Neural cell (in vitro differentiated cells): ENCODE results near the gene GALNT15.

Experiments
- EP300 ChIP-seq: fragments of 450-650 bp; conservative IDR thresholded peaks from 2 replicates; pipeline ENCODE4 v1.6.1; 2014; ENCODE audit warnings: antibody characterized with exemption, mild to moderate bottlenecking, moderate library complexity; ENCODE audit not compliant: poor library complexity, severe bottlenecking
- POLR2AphosphoS5 ChIP-seq: IDR thresholded peaks from 2 replicates; pipeline ENCODE4 v1.6.1; 2012
- TF ChIP-seq, protein P1 (sequence below): fragments of 450-650 bp; IDR thresholded peaks from 2 replicates; pipeline ENCODE4 v1.5.1; 2014; ENCODE audit warnings: antibody characterized with exemption, mild to moderate bottlenecking, moderate library complexity; ENCODE audit not compliant: poor library complexity, severe bottlenecking

GRCh38 chr3:16273867-16274266 lies 99.4 kb downstream of the GALNT15 start:
- TF ChIP-seq, protein P1, sequence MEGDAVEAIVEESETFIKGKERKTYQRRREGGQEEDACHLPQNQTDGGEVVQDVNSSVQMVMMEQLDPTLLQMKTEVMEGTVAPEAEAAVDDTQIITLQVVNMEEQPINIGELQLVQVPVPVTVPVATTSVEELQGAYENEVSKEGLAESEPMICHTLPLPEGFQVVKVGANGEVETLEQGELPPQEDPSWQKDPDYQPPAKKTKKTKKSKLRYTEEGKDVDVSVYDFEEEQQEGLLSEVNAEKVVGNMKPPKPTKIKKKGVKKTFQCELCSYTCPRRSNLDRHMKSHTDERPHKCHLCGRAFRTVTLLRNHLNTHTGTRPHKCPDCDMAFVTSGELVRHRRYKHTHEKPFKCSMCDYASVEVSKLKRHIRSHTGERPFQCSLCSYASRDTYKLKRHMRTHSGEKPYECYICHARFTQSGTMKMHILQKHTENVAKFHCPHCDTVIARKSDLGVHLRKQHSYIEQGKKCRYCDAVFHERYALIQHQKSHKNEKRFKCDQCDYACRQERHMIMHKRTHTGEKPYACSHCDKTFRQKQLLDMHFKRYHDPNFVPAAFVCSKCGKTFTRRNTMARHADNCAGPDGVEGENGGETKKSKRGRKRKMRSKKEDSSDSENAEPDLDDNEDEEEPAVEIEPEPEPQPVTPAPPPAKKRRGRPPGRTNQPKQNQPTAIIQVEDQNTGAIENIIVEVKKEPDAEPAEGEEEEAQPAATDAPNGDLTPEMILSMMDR, result no peak
- no peak for TF ChIP-seq EP300
- no peak for TF ChIP-seq POLR2AphosphoS5
